CD4-positive, CD25-positive, alpha-beta regulatory T cell (primary cell): ENCODE data around the gene PRKAR1B. TPM values are rescaled to one million over a fixed set of nuclear protein-coding genes. Genes with fewer than 3 reads are reported as not detected.

Experiments used
- ATAC-seq, 2 donors: fragments of 150-1000 bp; cut with Tn5 transposase; one replicate each; pipeline ENCODE4 v1.10.0; 2021; ENCODE audit warnings: low read depth in 2 of 2, moderate number of reproducible peaks in 2 of 2, moderate library complexity in 1 of 2
- DNase-seq, 3 donors: peaks; one replicate each; pipeline versions ENCODE4 v3.0.0 to v3.0.0-alpha.2; 2012 to 2022; ENCODE audit warnings: mixed read lengths in 1 of 3
- H3K27ac ChIP-seq: one replicate; pipeline ENCODE4 v1.7.0; 2013; ENCODE audit warnings: mild to moderate bottlenecking, low read length; ENCODE audit not compliant: insufficient read depth, poor library complexity, severe bottlenecking
- H3K27me3 ChIP-seq: one replicate; pipeline ENCODE4 v1.7.0; 2013; ENCODE audit warnings: low read length; ENCODE audit not compliant: control insufficient read depth, insufficient read depth
- H3K36me3 ChIP-seq: one replicate; pipeline ENCODE4 v1.7.0; 2013; ENCODE audit warnings: mild to moderate bottlenecking, low read length, moderate library complexity; ENCODE audit not compliant: control insufficient read depth, insufficient read depth
- H3K4me1 ChIP-seq: 2 replicates; pipeline ENCODE4 v1.7.0; 2013; ENCODE audit warnings: mild to moderate bottlenecking, low read length; ENCODE audit not compliant: insufficient read depth, control insufficient read depth, poor library complexity, severe bottlenecking
- H3K4me3 ChIP-seq: one replicate; pipeline ENCODE4 v1.7.0; 2013; ENCODE audit warnings: low read depth, mild to moderate bottlenecking, low read length, moderate library complexity
- H3K9me3 ChIP-seq, 2 experiments: 1 replicate in 1 of 2; 2 replicates in 1 of 2; pipeline ENCODE4 v1.7.0; 2013; ENCODE audit warnings: low read length in 2 of 2, mild to moderate bottlenecking in 1 of 2, moderate library complexity in 1 of 2; ENCODE audit not compliant: control insufficient read depth in 2 of 2
- H3K27ac Mint-ChIP-seq, 3 donors: one replicate each; pipeline ENCODE4 v1.8.0; 2020 to 2022; ENCODE audit warnings: mild to moderate bottlenecking in 3 of 3, mixed read lengths in 3 of 3, moderate library complexity in 2 of 3
- H3K27me3 Mint-ChIP-seq: one replicate; pipeline ENCODE4 v1.8.0; 2022; ENCODE audit warnings: mild to moderate bottlenecking, mixed read lengths
- H3K36me3 Mint-ChIP-seq: one replicate; pipeline ENCODE4 v1.8.0; 2020; ENCODE audit warnings: mixed read lengths
- H3K4me1 Mint-ChIP-seq, 4 donors: one replicate each; pipeline ENCODE4 v1.8.0; 2020 to 2022; ENCODE audit warnings: mixed read lengths in 4 of 4, mild to moderate bottlenecking in 1 of 4
- H3K4me3 Mint-ChIP-seq, 4 donors: one replicate each; pipeline ENCODE4 v1.8.0; 2020 to 2022; ENCODE audit warnings: mild to moderate bottlenecking in 4 of 4, mixed read lengths in 4 of 4, moderate library complexity in 3 of 4
- H3K9me3 Mint-ChIP-seq, 7 donors: one replicate each; pipeline ENCODE4 v1.8.0; 2020 to 2022; ENCODE audit warnings: mixed read lengths in 7 of 7, mild to moderate bottlenecking in 3 of 7, moderate library complexity in 2 of 7
- polyA plus RNA-seq, 4 donors: library from polyadenylated mRNA; unstranded; fragments of 300-500 nt; fragmentation: Illumina TruSeq; gene quantifications; one replicate each; pipeline ENCODE4 v1.2.3, GENCODE V29; 2021
- total RNA-seq: library from RNA; stranded (reverse); gene quantifications from one replicate; pipeline ENCODE4 v1.2.3, GENCODE V29; 2022

PRKAR1B gene
- total and polyA plus RNA-seq, 5 donors from 2014 or later, result 4.9 to 12.5 (median 6.8) TPM

GRCh38 chr7:602341-603141 lies 124.5 kb downstream of the PRKAR1B start:
- peaks cover 0 to 5% (median 0%) of the 10 kb centered on the region in 7 donors for H3K9me3 Mint-ChIP-seq
- Histone ChIP-seq H3K4me1 (peaks cover 50% of the 10 kb centered on the region), H3K4me3 (no peak overlapping the region), H3K9me3 (no peaks in the 10 kb centered on the region), H3K27ac (peak overlapping the region; percentile 99), H3K36me3 (no peaks in the 10 kb centered on the region), H3K27me3 (no peaks in the 10 kb centered on the region)
- DNase-seq (peak; percentile 25 to 58 (median 32)), ATAC-seq (no peak)
- H3K4me3 Mint-ChIP-seq, result peak overlapping the region; percentile 69 to 91 (median 80)
- H3K4me1 Mint-ChIP-seq, result peaks cover 4 to 61% (median 24%) of the 10 kb centered on the region in 4 donors
- H3K36me3 Mint-ChIP-seq, result peaks cover 7% of the 10 kb centered on the region
- H3K27ac Mint-ChIP-seq, result peak overlapping the region; percentile 100
- peaks cover 5% of the 10 kb centered on the region for H3K27me3 Mint-ChIP-seq

- no peaks in the 10 kb centered on the region for H3K36me3 ChIP-seq
- Mint-ChIP-seq H3K36me3 (peaks cover 7% of the 10 kb centered on the region), H3K27me3 (peaks cover 5% of the 10 kb centered on the region), H3K9me3 (peaks cover 0 to 5% (median 0%) of the 10 kb centered on the region in 7 donors), H3K4me1 (peaks cover 4 to 56% (median 24%) of the 10 kb centered on the region in 4 donors), H3K27ac (peak overlapping the region; percentile 100), H3K4me3 (peak overlapping the region; percentile 64 to 80 (median 72))
- H3K4me3 ChIP-seq, result no peak overlapping the region
- no peaks in the 10 kb centered on the region for H3K27me3 ChIP-seq
- peaks cover 50% of the 10 kb centered on the region for H3K4me1 ChIP-seq
- H3K9me3 ChIP-seq, result no peaks in the 10 kb centered on the region
- DNase-seq (peak; percentile 60 to 88 (median 73)), ATAC-seq (peak; percentile 18 to 37)
- peak overlapping the region; percentile 99 for H3K27ac ChIP-seq
Measured at GRCh38 chr7:601595-602340, 125.3 kb downstream of the PRKAR1B start.

DNA sequence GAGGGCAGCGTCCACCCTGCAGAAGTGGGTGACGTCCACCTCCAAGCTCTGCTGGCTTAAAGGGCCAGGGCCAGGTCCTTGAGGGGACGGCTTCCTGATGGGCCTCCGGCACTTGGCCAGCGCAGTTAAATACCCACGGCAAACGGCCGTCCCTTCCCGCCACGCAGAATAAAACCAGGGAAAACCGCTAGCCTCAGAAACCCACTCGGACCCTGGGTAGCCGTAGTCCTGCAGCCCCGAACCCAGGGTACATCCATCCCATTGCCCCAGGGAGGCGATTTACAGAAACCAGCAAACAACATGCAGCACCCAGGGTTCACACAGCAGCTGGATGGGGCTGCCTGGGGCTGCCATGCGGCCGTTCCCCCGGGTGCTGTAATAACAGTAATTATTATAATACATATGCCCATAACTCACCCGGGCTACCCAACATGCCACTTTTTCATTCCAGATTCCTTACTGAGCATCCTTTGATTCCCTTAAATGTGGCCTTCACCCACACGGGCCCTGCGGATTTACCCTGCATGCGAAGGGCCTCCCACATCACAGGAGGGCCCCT lies 126.0 kb downstream of the PRKAR1B start:
- no peaks in the 10 kb centered on the region for H3K27me3 ChIP-seq
- peaks cover 4 to 54% (median 23%) of the 10 kb centered on the region in 4 donors for H3K4me1 Mint-ChIP-seq
- peaks cover 50% of the 10 kb centered on the region for H3K4me1 ChIP-seq
- no peak overlapping the region for H3K4me3 ChIP-seq
- H3K36me3 Mint-ChIP-seq, result peaks cover 6% of the 10 kb centered on the region
- peaks cover 5% of the 10 kb centered on the region for H3K27me3 Mint-ChIP-seq
- ATAC-seq, result no peak
- H3K27ac ChIP-seq, result peak overlapping the region; percentile 99
- H3K36me3 ChIP-seq, result no peaks in the 10 kb centered on the region
- no peaks in the 10 kb centered on the region for H3K9me3 ChIP-seq
- peaks cover 0 to 5% (median 0%) of the 10 kb centered on the region in 7 donors for H3K9me3 Mint-ChIP-seq
- H3K4me3 Mint-ChIP-seq, result peak overlapping the region; percentile 51 to 80 (median 60)
- no peak for DNase-seq
- peak overlapping the region; percentile 96 to 100 (median 100) for H3K27ac Mint-ChIP-seq

DNA sequence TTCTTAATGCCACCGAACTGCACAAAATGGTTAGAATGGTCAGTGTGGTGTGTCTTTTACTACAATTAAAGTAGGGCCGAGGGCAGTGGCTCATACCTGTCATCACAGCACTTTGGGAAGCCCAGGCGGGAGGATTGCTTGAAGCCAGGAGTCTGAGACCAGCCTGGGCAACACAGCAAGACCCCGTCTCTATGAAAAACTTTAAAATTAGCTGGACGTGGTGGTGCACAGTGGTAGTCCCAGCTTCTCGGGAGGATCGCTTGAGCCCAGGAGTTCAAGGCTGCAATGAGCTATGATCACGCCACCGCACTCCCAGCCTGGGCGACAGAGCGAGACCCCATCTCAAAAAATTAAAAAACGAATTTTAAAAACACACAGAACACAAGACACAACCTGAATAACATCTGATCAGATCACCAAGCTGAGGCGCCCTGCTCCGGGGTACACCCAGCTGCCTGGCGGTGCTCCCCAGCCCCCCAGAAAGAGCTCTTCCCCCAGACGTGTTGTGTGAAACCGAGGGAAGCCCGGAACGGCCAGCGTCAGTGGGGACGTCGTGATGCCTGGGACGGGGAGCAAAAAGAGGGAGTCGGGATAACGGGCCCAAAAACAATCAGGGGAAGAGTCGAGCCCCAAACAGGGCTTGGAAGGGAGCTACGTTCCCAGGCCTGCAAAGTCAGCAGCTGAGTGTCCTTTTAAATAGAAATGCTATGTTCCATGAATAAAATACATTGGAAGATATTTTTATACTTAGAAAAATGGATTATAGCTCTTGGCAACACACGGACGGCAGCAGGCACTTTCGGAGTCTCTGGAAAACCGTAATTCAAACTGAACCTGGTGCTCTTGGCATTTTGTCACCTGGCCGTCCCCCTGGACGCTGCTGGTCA lies 126.7 kb downstream of the PRKAR1B start:
- peaks cover 51% of the 10 kb centered on the region for H3K4me1 ChIP-seq
- H3K27me3 Mint-ChIP-seq, result peaks cover 5% of the 10 kb centered on the region
- peaks cover 0 to 5% (median 0%) of the 10 kb centered on the region in 7 donors for H3K9me3 Mint-ChIP-seq
- no peaks in the 10 kb centered on the region for H3K27me3 ChIP-seq
- H3K4me1 Mint-ChIP-seq, result peaks cover 4 to 56% (median 21%) of the 10 kb centered on the region in 4 donors
- no peak for ATAC-seq
- no peaks in the 10 kb centered on the region for H3K9me3 ChIP-seq
- peak overlapping the region; percentile 31 to 100 (median 96) for H3K27ac Mint-ChIP-seq
- peak overlapping the region in 2 of 4 donors; percentile 43 to 51 for H3K4me3 Mint-ChIP-seq
- peaks cover 3% of the 10 kb centered on the region for H3K36me3 Mint-ChIP-seq
- H3K4me3 ChIP-seq, result no peak overlapping the region
- DNase-seq, result no peak
- H3K27ac ChIP-seq, result peak overlapping the region; percentile 99
- H3K36me3 ChIP-seq, result no peaks in the 10 kb centered on the region

DNA sequence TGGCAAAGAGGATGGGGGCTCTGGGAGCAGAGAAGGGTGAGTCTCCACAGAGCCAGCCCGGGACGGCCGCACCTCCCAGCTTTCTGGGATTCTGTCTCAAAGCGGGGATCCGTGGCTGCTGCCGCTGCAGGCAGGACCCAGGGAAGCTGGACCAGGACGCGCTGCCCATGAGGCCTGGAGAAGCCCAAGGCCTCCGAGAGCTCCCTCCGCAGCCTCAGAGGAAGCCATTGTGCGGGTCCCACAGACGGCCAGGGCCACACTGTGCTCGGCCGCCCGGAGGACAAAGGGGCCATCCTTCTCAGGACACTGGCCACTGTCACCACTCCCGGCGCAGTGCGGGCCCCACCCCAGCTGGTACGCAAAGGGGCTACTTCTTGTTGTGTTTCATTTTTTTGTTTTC lies 128.2 kb downstream of the PRKAR1B start:
- Histone ChIP-seq H3K27ac (no peak overlapping the region), H3K4me1 (peaks cover 40% of the 10 kb centered on the region), H3K4me3 (no peak overlapping the region), H3K27me3 (no peaks in the 10 kb centered on the region), H3K9me3 (no peaks in the 10 kb centered on the region), H3K36me3 (no peaks in the 10 kb centered on the region)
- Mint-ChIP-seq H3K36me3 (no peaks in the 10 kb centered on the region), H3K4me3 (peak overlapping the region in 1 of 4 donors; percentile 24), H3K27me3 (no peaks in the 10 kb centered on the region), H3K27ac (no peak overlapping the region), H3K4me1 (peaks cover 0 to 43% (median 14%) of the 10 kb centered on the region in 4 donors), H3K9me3 (peaks cover 0 to 3% (median 0%) of the 10 kb centered on the region in 7 donors)
- no peak for DNase-seq
- no peak for ATAC-seq

- no peak overlapping the region for H3K27ac ChIP-seq
- no peak for ATAC-seq
- Mint-ChIP-seq H3K4me3 (no peak overlapping the region), H3K27ac (no peak overlapping the region), H3K4me1 (peaks cover 0 to 37% (median 6%) of the 10 kb centered on the region in 4 donors), H3K27me3 (no peaks in the 10 kb centered on the region), H3K36me3 (no peaks in the 10 kb centered on the region), H3K9me3 (peaks cover 0 to 1% (median 0%) of the 10 kb centered on the region in 7 donors)
- no peak for DNase-seq
- H3K27me3 ChIP-seq, result no peaks in the 10 kb centered on the region
- peaks cover 27% of the 10 kb centered on the region for H3K4me1 ChIP-seq
- no peaks in the 10 kb centered on the region for H3K36me3 ChIP-seq
- H3K9me3 ChIP-seq, result no peaks in the 10 kb centered on the region
- H3K4me3 ChIP-seq, result no peak overlapping the region
Measured at GRCh38 chr7:597348-598178, 129.5 kb downstream of the PRKAR1B start.
